ENCODE results near the gene ENTPD1.

DNA sequence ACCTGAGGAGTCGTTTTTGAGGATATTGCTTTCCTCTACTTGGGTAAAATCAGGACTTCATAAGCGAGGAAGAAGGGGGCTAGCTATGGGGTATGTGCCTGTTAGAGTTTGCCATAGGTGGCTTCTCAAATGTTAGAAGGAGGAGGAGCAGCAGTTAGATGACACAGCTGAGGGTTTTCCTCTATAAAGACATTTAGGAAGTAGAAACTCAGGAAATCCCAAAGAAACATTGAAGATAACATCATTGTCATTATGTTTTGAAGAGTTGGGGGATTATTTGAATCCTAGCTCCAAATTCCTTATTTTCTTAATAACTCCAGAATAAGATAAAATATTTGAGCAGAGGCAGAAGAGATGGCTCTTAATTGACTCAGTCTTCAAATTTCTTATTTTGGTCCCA is 92.9 kb downstream of the ENTPD1 start:
- no peak for TF ChIP-seq EZH2 (IDR thresholded peaks at IDR 0.05; ENCODE audit: insufficient read depth, poor library complexity, severe bottlenecking)
- TF ChIP-seq EZH2phosphoT487 (IDR thresholded peaks at IDR 0.05; ENCODE audit: insufficient read depth, low read depth) = no peak
